ENCODE data around the gene TNF.

DNA sequence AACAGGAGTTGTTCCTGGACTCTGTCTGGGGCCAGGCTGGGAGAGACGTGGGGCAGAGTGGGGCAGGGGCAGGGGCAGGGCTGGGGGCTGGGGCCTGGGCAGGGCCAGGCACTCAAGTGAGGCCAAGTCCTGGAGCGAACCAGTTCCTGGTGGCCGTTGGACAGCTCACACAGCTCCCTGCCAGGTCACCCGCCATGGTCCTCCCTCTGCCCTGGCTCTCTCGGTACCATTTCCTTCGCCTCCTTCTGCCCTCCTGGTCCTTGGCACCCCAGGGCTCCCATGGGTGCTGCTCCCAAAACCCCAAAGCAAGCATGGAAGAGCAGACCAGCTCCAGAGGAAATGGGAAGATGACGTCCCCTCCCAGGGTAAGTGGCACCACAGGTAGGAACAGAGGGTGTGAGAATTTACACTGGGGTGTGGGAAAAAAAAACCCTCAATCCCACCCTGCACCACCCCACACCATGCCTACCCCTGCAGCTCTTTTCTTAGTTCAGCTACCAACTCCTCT lies 46.5 kb upstream of the TNF start, which contains the start of gene MCCD1:
- TF ChIP-seq POLR2A (IDR thresholded peaks at IDR 0.05; ENCODE audit: low read depth, low read length) (peak; percentile 56), POLR2AphosphoS5 (IDR thresholded peaks at IDR 0.05; ENCODE audit: low read depth, low read length) (no peak; the same call in 1 of the 2 replicates), SPI1 (IDR thresholded peaks at IDR 0.05; ENCODE audit: low read depth, low read length) (no peak), TAF1 (IDR thresholded peaks at IDR 0.05; ENCODE audit: low read depth, low read length) (no peak), PAX5 (IDR thresholded peaks at IDR 0.05; ENCODE audit: insufficient read depth, low read length, severe bottlenecking) (no peak)
